ENCODE measurements around the gene ZMYND12.

Gene ZMYND12

DNA sequence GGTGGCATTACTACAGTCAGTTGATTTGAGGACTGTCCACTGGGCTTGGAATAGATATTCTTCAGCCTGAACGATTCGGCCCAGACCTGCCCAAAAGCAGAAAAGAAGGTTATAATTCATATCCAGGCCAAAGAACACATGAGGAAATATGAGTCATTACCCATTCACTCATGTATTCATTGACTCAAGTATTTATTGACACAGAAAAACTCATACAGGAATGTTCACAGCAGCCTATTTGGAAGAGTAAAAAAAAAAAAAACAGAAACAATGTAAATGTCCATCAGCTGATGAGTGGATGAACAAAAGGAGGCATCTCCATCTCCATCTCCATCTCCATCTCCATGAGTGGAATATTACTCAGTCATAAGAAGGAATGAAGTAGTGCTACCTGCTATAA is 15.9 kb downstream of the ZMYND12 start:
- peak; percentile 38 for DNase-seq (ENCODE audit: low read depth)

- DNase-seq (ENCODE audit: low read depth): no peak
These were observed 21.5 kb downstream of the ZMYND12 start for GRCh38 chr1:42434340-42434739.

- no peak for DNase-seq (ENCODE audit: low read depth)
These were observed 22.5 kb downstream of the ZMYND12 start for GRCh38 chr1:42433369-42433768.

DNA sequence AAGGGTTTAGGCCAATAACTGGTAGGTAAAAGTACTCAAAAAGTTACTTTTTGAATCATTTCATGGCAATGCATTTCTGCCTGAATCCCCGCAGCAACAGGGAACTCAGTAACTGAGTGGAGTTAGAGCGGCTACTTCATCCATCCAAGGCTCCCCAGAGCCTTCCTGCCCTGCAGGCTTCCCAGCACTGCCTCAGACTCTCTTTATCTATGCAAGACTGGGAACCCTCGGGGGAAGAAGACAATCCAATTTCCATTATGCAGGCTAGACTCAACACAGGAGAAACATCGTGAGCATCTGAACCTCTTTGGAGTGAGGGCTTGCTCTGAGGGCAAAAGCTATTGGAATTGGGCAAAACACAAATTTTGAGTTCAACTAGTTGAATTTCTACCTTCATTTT is 23.1 kb downstream of the ZMYND12 start:
- DNase-seq (ENCODE audit: low read depth): no peak

- no peak for DNase-seq (ENCODE audit: low read depth)
These were observed 24.3 kb downstream of the ZMYND12 start for GRCh38 chr1:42431514-42431913.

DNA sequence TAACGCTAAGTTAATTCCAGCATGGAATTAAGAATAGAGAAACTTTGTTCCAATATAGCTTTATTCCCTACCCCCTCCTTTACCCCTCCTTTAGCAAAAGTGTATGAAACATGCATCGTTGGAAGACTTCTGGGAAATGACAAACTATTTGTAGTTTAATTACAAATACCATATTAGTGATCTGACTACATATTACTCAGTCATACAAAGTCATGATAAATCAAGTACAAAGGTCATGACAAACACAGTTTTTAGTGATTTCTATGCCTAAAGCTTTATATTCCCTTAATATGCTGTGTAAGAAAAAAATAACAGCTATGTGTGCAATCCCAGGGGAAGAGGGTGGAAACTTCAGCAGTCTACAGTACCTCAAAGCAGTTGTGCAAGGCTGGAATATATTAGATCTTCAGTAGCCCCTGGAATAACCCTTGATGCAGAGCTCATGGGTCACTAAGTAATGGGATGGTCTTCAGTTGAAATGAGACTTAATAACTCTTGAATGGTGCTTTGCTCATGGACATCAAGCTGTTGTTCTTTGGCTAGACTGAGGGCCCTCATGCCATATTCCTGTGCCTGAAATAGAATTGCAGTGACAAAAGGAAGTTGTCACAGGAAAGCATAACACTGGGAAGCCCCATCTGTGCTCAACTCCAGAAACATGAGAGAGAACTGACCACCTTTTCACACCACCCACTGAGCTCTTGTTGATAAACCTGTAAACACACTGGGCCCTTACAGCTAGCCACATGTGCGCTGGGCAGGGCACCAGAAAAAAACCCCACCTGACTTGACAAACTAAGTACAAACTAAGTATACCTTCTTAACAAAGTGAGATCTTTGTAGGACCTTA is 25.3 kb downstream of the ZMYND12 start:
- no peak for DNase-seq (ENCODE audit: low read depth)

DNA sequence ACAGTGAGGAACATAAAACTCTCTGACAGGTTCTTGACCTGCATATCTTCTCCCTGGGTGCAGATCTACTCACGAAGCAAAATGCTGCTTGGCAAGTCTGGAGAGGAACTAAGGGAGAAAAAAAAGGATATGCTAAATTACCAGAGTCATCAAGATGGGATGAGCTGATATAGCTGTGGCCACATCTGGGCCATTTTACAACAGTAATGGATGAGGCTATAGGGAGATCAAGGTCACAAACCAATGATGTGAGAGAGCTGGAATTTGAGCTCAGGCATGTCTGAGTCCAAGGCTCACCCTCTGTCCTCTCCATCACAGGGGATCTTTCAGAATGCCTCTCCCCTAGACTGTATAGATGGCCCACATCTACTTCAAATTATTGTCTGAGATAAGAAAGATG is 26.2 kb downstream of the ZMYND12 start:
- peak; percentile 8 for DNase-seq (ENCODE audit: low read depth)

DNA sequence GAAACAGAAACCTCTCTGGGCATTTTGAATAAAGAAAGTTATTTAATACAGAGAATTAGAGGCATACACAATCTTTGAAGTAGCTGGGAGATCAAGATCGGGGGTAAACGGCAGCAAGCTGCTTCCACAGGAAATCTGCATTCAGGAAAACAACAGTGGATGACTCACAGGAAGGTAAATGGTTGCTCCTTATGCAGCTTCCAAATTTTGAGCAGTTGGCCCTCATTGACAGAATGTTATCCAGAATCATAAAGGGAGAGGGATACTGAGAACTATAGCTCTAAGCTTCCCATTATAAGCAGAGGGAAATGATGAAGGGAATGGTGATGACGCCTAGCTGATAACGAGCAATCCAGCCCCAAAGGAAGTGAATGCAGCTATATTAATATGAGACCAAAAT is 28.6 kb downstream of the ZMYND12 start:
- DNase-seq (ENCODE audit: low read depth): no peak

DNA sequence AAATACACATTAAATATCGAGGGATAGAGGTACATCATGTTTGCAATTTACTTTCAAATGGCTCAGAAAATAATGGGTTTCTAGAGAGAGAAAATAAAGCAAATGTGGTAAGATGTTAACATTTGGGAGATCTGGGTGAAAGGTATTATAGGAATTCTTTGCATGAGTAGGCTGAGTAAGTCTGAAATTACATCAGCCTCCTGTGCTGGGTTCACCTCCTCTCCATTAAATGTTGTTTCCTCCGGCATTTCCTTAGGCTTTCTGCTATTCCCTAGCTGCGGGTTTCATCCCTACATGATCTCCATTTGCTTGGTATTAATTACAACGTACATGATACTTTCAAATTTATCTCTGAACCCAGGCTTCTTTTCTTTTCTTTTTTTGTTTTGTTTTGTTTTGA is 31.6 kb downstream of the ZMYND12 start:
- no peak for DNase-seq (ENCODE audit: low read depth)

DNA sequence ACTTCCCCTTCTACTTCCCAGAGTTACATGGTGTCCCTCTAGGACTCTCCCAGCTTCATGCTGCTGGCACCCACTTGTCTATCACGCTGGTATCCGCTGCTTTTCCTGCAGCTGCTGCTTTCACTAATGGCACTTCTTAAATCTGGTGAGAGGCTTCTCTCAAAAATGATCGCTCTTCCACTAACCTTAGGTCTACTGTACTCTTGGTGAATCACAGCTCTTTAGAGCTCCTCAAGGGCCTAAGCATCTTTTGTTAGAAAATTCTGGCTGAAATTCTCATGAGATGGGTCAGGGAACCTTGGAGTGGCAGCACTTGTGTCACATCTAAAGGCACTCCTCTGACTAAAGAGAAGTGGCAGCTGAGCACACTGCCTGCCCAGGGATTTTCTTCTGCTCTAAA is 32.1 kb downstream of the ZMYND12 start:
- no peak for DNase-seq (ENCODE audit: low read depth)

- DNase-seq (ENCODE audit: low read depth): no peak
These were observed 33.1 kb downstream of the ZMYND12 start for GRCh38 chr1:42422737-42423136.

DNA sequence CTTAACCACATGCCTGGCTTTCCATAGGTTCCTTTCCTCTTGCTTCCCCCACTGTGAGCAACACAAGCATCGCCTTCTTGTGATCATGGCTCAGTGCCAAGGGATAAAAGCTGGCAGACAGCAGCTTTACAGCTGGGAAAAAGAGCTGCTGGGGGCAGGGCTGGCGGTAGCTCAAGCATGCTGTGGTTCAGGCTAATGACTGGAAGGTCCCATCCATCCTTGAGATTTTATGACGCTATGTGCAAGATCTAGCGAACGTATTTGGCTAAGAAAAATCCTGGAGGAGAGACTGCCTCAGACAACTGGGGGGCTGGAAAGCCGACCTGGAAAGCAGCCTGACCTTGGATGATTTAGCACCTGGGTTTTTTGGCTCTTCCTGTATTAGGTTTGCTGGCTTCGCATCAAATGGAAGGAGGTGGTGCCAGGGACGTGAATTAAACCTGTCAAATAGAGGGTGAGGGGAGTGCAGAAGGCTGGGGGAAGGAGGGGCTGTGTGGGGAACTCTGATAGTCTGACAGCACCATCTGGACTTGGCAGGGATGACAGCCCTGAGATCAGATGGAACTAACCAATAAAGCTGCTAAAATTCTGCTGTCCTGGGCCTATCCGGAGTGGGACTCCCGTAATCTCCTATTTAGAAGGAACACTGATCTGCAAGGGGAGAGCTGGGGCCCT is 34.8 kb downstream of the ZMYND12 start:
- peak; percentile 65 for DNase-seq (ENCODE audit: low read depth)

DNA sequence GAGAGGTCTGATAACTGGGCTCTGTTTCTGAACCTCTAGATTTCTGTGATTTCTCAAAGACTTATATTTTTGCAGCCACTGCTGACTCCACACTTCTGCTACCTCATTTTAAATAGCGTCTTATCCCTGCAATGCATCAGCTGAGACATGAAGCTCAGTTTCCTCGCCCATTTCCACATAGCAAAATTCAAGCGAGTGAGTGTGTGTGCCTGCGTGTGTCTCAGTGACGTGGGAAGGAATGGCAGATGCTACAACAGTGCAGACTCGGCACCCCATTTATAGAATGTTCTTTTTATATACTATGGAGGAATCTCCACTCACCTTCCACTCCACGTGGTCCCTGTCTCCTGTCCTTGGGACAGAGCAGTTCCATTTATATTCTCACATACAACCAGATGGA is 35.7 kb downstream of the ZMYND12 start:
- no peak for DNase-seq (ENCODE audit: low read depth)

GRCh38 chr1:42419126-42419821 is 36.5 kb downstream of the ZMYND12 start:
- DNase-seq (ENCODE audit: low read depth): no peak

GRCh38 chr1:42418516-42418915 is 37.3 kb downstream of the ZMYND12 start:
- no peak for DNase-seq (ENCODE audit: low read depth)

DNA sequence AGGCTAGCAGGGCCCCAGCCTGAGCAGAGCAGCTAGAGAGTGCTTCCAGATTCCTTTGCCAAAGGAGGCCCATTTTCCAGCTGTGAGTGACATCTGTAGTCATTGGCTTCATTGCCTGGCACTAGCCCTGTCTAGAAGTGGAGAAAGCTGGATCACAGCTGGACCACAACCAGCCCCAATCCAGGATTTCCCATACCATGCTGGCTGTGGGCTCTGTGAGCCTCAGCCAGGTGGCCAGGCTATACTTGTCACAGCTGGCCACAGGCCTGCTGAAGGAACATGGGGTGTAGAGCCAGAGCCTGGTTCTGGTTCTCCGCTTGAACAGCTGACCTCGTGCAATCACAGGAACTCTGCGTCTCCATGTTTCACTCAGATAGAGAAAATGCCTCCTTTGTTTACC is 38.7 kb downstream of the ZMYND12 start:
- DNase-seq (ENCODE audit: low read depth): no peak

GRCh38 chr1:42414551-42415496 is 41.0 kb downstream of the ZMYND12 start:
- no peak for DNase-seq (ENCODE audit: low read depth)

DNA sequence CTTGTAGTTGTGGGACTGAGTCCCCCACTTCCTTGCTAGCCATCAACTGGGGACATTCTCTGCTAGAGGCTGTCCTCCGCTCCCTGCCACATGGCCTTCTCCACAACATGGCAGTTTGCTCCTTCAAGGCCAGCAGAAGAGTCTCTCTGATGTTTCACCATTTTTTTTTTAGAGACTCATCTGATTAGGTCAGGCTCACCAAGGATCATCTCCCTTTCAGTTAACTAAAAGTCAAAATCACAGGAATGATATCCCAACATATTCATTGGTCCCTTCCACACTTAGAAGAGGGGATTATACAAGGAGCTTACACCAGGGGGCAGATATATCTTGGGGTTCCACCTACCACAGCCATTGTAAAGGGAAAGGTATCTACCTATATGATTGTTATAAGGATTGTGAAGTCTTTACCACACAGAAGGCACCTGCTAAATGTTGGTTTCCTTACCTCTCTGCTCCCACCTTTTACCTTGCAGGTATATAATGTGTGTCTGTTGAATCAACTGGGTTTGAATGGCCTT is 51.9 kb downstream of the ZMYND12 start:
- DNase-seq (ENCODE audit: low read depth): no peak

DNA sequence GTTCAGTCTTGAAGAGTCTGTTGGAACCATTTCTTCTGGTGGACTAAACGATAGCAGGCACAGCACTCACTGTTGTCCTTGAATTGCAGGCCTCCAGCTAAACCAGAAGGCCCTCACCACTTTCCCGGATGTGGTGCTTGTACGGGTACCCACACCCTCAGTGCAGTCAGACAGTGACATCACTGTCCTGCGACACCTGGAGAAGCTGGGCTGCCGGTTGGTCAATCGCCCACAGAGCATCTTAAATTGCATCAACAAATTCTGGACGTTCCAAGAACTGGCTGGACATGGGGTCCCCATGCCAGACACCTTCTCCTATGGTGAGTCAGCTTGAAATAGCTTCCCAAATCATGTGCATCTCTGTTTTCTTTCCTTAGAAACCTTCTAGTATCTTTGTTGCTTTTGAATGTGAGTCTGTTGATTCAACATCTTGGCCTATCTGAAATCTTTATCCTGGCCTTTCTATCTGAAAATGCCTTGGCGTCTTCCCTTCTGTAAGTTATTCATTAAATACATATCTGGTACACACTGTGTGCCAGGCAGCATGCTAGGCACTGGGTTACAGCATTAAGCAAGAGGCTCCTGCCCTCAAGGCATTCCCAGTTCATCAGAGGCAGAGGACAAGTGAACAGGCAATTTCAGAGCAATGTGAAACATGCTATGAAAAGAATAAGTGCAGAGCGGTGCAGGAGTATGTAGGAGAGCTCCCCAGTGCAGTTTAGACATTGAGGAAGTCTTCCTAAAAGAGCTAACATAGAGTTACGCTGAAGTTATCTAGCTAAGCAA is 56.3 kb downstream of the ZMYND12 start:
- no peak for DNase-seq (ENCODE audit: low read depth)

DNA sequence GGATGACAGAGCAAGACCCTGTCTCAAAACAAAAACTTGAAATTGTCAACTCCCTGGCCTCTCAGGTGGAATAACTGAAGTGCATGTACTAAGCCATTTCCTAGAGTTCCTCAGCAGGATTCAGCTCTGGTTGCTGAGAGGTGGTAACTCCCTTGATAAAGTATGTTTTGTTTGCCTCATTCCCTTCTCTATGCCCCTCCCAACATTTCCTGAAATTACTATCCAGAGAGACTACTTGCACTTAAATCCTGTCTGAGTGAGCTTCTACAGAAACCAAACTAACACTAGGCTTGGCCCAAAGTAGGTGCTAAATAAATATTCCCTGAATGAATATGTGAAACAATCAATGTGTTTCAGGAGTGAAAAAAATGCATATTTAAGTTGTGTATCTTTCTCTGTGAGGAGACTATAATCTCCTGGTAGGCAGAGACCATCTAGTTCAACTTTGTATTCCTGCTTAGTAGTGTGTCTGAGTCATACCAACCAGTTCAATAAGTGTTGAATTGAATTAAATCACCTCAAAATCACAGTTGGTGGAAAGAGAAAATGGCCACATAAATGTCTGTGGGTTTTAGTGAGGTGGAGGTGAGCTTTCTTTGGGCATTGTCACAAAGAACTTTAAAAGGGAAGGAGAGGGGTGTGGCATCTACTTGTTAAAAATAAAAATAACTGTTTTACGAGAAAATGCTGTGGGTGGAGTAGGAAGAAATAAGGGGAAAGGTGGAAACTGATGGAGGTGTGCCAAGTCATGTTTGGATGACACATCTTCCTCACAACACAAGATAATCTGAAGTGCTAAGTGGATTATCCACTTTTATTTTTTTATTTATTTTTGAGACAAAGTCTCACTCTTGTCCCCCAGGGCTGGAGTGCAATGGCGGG is 62.6 kb downstream of the ZMYND12 start:
- DNase-seq (ENCODE audit: low read depth): no peak

Data from GM04503 (cell line).